Subcutaneous adipose tissue (tissue), 4 donors: Measurements from ENCODE around the gene FBXL3. TPM values are rescaled to one million over a fixed set of nuclear protein-coding genes. Genes with fewer than 3 reads are reported as not detected.

Source experiments
- total RNA-seq, 4 donors: library from RNA; depleted of rRNA; stranded (reverse); fragments of >200 nt; gene quantifications; one replicate each; pipeline ENCODE4 v1.1.0, GENCODE V29; 2016
- TF ChIP-seq, protein P1 (sequence below): fragments of 450-650 bp; IDR thresholded peaks from one replicate; pipeline ENCODE4 v1.5.1; 2016; ENCODE audit warnings: low read depth, mild to moderate bottlenecking, control low read depth, antibody characterized with exemption, moderate library complexity

FBXL3 gene
- total RNA-seq, 4 donors from 2014 or later = 86.1 to 150 (median 117) TPM

DNA sequence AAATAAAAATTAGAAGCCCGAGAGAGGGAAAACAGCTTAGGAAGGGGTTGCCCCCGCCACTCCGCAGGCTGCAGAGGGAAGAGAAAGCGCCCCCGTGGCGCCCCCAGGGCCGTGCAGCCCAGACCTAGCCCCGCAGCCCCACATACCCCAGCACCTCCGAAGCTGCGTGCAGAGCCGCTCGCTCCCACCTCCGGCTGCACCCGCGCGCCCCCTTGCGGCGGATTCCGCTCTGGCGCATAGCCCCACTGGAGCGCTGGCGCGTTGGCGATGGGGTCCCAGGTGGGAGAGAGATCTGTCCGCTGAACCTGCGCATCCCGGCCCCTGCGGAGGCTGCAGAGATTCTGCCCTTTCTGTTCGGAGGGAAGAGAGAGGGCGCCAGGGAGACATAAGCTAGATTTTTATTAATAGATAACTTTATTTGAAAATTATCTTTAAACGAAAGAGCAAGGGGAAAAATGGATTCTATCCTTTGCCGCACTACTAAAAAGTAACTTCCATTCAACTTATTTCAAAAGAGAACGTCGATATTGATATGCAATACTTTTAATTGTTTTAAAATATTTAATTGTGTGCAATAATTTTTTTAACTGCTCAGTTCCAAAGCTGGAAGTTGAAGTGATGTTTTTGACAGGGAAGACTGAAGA lies 46.8 kb downstream of the FBXL3 start:
- TF ChIP-seq, protein P1, sequence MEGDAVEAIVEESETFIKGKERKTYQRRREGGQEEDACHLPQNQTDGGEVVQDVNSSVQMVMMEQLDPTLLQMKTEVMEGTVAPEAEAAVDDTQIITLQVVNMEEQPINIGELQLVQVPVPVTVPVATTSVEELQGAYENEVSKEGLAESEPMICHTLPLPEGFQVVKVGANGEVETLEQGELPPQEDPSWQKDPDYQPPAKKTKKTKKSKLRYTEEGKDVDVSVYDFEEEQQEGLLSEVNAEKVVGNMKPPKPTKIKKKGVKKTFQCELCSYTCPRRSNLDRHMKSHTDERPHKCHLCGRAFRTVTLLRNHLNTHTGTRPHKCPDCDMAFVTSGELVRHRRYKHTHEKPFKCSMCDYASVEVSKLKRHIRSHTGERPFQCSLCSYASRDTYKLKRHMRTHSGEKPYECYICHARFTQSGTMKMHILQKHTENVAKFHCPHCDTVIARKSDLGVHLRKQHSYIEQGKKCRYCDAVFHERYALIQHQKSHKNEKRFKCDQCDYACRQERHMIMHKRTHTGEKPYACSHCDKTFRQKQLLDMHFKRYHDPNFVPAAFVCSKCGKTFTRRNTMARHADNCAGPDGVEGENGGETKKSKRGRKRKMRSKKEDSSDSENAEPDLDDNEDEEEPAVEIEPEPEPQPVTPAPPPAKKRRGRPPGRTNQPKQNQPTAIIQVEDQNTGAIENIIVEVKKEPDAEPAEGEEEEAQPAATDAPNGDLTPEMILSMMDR = no peak

DNA sequence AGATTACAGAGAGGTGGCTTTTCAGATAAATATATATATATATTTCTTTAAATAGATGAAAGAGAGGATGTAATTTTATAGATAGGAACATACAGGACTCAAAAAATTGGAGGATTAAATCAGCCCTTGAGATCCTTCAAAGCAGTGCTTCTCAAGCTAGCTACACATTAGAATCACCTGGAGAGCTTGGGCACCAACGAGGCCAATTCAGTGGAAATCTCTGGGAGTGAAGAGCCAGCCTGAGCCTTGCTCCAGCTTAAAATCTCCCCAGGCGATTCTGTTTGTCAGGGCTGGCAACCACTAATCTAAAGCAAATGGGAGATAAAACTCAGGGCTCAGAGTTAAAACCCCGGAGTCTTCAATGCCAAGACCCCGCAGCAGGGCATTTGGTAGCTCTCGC lies 50.0 kb downstream of the FBXL3 start:
- TF ChIP-seq, protein P1 = no peak

DNA sequence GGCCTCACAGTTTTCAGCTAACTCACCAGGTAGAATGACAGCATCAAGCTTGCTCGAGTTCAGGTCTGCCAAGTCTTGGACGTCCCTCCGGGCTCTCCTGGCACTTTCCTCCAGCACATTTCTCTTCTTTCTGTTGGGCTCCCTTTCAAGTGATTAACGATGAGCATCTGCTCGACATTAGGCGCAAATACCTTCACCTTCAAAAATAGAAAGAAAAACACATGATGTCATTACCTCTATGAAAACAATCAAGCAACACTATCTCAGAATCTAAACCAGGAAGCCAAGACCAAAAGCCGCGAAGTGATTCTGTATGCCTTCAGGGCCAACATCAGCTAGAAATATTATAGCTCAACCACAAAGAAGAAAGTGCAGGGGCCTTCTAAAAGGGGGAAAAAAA lies 50.5 kb downstream of the FBXL3 start:
- TF ChIP-seq, protein P1 = no peak

DNA sequence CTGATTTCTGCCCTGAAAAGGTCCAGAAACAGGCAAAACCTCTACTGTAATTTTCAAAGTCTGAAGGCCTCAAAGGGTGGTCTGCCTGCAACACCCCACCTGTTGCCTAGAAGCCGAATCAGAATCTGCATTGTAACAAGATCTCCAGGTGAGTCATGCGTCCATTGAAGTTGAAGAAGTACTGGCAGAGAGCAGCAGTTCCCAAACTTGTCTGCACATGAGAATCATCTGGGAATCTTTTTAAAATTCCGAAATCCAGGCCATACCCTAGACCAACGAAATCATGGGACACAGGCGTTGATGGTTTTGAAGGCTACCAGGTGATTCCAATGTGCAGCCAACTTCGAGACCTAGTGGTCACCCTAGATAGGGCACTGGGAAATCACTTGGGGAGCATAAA lies 51.1 kb downstream of the FBXL3 start:
- TF ChIP-seq, protein P1 = no peak

DNA sequence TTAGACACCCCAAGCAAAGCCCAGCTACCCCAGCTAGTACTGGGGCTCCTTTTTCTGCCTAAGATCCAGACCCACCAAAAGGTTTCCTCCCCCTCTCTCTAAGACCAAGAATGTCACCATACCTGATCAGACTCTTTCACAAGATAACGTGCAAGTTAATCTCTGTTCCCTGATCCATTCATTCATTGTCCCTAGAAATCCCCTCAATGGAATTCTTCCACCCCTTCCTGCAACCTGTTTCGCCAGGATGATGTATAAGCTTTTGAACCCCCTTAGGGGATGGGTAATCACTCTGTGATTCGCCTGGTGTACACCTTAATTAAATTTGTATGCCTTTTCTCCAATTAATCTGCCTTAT lies 52.4 kb downstream of the FBXL3 start:
- TF ChIP-seq, protein P1 = no peak

DNA sequence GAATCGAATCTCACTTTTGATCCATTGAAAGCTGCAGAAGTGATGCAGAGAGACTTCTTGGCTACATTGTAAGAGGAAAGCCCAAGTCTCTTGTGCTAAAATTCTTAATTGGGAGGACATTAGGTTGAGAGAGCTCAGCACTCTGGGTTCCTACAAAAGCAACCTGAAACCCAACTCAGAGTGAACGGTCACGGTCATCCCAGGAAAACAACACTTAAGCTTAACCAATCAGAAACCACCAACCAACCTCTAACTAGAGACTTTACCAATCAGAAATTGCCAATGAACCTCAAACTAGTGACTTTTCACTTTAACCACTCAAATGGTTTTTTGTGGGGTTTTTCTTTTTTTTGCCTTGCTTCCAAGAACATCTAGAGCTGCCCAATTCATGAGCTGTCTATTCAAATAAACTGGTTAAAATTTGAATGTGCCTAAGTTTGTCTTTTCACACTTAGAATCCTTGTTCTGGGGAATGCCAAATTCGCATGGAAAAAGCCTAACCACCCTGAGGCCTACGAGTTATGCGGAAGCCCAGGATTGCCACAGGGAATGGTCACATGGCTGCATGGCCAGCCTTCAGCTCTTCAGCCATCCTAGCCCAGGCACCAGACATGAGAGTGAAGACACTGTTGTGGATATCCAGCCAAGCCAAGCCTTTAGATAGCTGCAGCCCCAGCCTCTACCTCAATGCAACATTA lies 52.9 kb downstream of the FBXL3 start:
- TF ChIP-seq, protein P1 = no peak

DNA sequence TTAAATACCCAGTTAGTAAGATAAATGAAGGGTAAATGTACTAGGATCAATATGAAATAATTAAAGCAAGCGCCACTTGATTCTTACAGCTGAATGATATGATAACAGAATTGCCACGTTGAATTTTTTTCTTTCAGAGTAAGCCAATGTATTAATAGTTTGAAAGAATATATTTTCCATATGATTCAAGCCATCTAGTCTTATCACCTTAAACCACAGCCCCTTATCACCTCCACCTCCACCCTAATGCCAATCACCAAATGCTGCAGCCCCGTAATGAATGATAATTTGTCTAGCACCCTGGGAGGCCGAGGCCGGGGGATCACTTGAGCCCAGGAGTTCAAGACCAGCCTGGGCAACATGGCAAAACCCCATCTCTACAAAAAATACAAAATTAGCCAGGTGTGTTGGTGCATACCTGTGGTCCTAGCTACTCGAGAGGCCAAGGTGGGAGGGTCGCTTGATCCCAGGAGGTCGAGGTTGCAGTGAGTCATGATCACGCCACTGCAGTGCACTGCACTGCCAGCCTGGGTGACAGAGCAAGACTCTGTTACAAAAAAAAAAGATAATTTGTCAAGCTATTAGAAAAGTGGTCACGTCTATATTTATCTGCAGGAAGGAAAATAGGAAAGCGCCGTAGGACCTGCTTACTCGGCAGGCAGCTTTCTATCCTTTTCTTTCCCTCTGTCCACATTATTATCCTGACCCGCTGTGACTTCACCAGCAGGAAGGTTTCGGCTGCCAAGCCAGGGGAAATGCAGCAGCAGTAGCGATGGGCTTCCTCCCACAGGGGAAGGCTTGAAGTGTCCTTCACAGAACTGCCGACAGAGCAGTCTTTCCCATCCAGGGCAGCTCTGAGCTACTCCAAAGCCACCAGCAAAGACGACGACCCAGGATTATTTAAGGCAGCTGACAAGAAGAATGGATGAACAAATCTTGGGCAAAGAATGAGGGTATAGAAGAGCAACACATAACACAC lies 54.8 kb downstream of the FBXL3 start:
- TF ChIP-seq, protein P1 = no peak
